Glutamatergic neuron (in vitro differentiated cells): ENCODE results near the gene APBB2. TPM values are rescaled to one million over a fixed set of nuclear protein-coding genes. Genes with fewer than 3 reads are reported as not detected.
"Not testable (repeated sequence)": the region's sequence is repeated elsewhere in the genome, so short reads cannot be mapped to it uniquely, and the experiment has no call there.

Experiments
- DNase-seq: peaks from one replicate; pipeline ENCODE4 v3.0.0; 2022
- H3K27ac Mint-ChIP-seq: one replicate; pipeline ENCODE4 v1.8.0; 2020; ENCODE audit warnings: mild to moderate bottlenecking, mixed read lengths, inconsistent platforms; ENCODE audit not compliant: unreplicated experiment
- H3K27me3 Mint-ChIP-seq: one replicate; pipeline ENCODE4 v1.8.0; 2020; ENCODE audit warnings: mild to moderate bottlenecking, moderate library complexity, mixed read lengths, inconsistent platforms; ENCODE audit not compliant: unreplicated experiment
- H3K36me3 Mint-ChIP-seq: one replicate; pipeline ENCODE4 v1.8.0; 2020; ENCODE audit warnings: mild to moderate bottlenecking, mixed read lengths, inconsistent platforms; ENCODE audit not compliant: unreplicated experiment
- H3K4me1 Mint-ChIP-seq: one replicate; pipeline ENCODE4 v1.8.0; 2020; ENCODE audit warnings: mild to moderate bottlenecking, low read depth, mixed read lengths, inconsistent platforms; ENCODE audit not compliant: unreplicated experiment
- H3K4me3 Mint-ChIP-seq: one replicate; pipeline ENCODE4 v1.8.0; 2020; ENCODE audit warnings: mild to moderate bottlenecking, mixed read lengths, inconsistent platforms; ENCODE audit not compliant: unreplicated experiment
- H3K9me3 Mint-ChIP-seq: one replicate; pipeline ENCODE4 v1.8.0; 2020; ENCODE audit warnings: mild to moderate bottlenecking, moderate library complexity, mixed read lengths, inconsistent platforms; ENCODE audit not compliant: unreplicated experiment
- total RNA-seq: library from RNA; stranded (reverse); fragmentation: NEBNext Ultra II Directional; extraction: Animal tissue kit (Norgen Biotek cat#: 25700); gene quantifications from one replicate; pipeline ENCODE4 v1.2.1, GENCODE V29; 2021; ENCODE audit not compliant: unreplicated experiment
- TF ChIP-seq, protein P1 (sequence below): fragments of 200-600 bp; sonication (generic); IDR thresholded peaks from one replicate; pipeline ENCODE4 v1.5.0; 2021; ENCODE audit not compliant: partially characterized antibody, unreplicated experiment

Gene APBB2
- total RNA-seq, 1 donor from 2014 or later: 117 TPM

DNA sequence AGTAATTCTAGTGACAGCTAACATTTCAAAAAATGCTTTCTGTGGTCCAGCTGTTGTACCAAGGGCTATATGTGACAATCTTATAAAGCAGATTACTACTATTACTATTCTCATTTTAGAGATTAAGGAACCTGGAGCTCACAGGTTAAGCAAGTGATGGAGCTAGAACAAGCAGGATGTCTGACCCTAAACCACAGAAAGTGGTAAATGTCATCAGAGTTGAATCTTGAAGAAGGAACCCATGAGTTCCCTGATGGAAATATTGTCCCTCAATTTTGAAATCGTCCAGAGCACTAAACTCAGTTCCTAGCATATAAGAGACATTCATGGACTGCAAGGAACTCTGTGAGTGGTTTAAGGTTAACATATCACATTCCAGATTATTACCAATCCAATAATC, 214.0 kb downstream of the APBB2 start:
- DNase-seq: no peak
- no peak overlapping the region for H3K4me3 Mint-ChIP-seq
- H3K27ac Mint-ChIP-seq: no peak overlapping the region
- no peaks in the 10 kb centered on the region for H3K36me3 Mint-ChIP-seq
- peaks cover under 1% of the 10 kb centered on the region for H3K9me3 Mint-ChIP-seq
- TF ChIP-seq, protein P1, sequence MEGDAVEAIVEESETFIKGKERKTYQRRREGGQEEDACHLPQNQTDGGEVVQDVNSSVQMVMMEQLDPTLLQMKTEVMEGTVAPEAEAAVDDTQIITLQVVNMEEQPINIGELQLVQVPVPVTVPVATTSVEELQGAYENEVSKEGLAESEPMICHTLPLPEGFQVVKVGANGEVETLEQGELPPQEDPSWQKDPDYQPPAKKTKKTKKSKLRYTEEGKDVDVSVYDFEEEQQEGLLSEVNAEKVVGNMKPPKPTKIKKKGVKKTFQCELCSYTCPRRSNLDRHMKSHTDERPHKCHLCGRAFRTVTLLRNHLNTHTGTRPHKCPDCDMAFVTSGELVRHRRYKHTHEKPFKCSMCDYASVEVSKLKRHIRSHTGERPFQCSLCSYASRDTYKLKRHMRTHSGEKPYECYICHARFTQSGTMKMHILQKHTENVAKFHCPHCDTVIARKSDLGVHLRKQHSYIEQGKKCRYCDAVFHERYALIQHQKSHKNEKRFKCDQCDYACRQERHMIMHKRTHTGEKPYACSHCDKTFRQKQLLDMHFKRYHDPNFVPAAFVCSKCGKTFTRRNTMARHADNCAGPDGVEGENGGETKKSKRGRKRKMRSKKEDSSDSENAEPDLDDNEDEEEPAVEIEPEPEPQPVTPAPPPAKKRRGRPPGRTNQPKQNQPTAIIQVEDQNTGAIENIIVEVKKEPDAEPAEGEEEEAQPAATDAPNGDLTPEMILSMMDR: no peak
- H3K4me1 Mint-ChIP-seq: no peaks in the 10 kb centered on the region
- H3K27me3 Mint-ChIP-seq: no peaks in the 10 kb centered on the region

DNA sequence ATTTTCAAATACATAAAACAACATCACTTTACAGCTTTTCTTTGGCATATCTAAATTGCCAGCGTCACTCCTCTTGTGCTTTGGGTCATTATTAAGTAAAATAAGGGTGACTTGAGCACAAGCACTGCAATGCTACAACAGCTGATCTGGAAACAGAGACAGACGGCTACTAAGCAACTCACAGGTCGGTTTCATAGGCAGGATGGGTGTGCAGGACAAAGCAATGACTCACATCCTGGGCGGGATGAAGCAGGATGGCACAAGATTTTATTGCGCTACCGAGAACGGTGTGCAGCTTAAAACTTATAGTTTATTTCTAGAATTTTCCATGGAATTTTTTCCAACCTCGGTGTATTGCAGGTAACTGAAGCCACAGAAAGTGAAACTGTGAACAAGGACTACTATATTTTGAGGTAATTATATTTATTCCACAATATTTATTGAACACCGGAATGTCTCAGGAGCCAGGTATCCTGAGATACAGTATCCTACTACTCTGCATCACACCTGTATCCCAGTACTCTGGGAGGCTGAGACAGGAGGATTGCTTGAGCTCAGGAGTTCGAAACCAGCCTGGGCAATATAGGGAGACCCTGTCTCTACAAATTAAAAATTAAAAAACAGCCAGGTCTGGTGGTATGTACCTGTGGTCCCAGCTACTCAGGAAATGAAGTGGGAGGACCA, 215.5 kb downstream of the APBB2 start:
- TF ChIP-seq, protein P1: no peak
- DNase-seq: no peak
- no peaks in the 10 kb centered on the region for H3K4me1 Mint-ChIP-seq
- no peaks in the 10 kb centered on the region for H3K36me3 Mint-ChIP-seq
- H3K4me3 Mint-ChIP-seq: no peak overlapping the region
- no peaks in the 10 kb centered on the region for H3K27me3 Mint-ChIP-seq
- no peak overlapping the region for H3K27ac Mint-ChIP-seq
- H3K9me3 Mint-ChIP-seq: no peaks in the 10 kb centered on the region

DNA sequence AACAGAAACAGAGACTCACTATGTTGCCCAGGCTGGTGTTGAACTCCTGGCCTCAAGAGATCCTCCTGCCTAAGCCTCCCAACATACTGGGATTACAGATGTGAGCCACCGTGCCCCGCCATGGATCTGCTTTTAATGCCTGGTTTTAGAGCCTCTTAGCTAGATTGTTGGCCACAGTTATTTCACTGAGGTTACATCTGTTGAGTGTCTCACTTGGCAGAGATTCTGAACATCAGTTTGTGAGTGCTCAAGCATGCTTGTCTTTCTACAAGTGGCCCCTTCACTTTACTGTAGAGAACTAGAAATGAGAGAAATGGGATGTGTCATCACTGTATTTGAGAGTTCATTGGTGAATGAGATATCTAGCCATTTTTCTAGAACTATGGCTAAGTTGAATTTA, 218.5 kb downstream of the APBB2 start:
- Mint-ChIP-seq H3K4me1 (peaks cover 2% of the 10 kb centered on the region), H3K36me3 (no peaks in the 10 kb centered on the region), H3K27ac (no peak overlapping the region), H3K27me3 (no peaks in the 10 kb centered on the region), H3K4me3 (no peak overlapping the region), H3K9me3 (peaks cover 2% of the 10 kb centered on the region)
- TF ChIP-seq, protein P1: no peak
- no peak for DNase-seq

GRCh38 chr4:40994321-40994720, 220.0 kb downstream of the APBB2 start:
- H3K27me3 Mint-ChIP-seq, H3K4me3 Mint-ChIP-seq, H3K36me3 Mint-ChIP-seq, H3K9me3 Mint-ChIP-seq, H3K4me1 Mint-ChIP-seq, H3K27ac Mint-ChIP-seq, DNase-seq: not testable (repeated sequence)

DNA sequence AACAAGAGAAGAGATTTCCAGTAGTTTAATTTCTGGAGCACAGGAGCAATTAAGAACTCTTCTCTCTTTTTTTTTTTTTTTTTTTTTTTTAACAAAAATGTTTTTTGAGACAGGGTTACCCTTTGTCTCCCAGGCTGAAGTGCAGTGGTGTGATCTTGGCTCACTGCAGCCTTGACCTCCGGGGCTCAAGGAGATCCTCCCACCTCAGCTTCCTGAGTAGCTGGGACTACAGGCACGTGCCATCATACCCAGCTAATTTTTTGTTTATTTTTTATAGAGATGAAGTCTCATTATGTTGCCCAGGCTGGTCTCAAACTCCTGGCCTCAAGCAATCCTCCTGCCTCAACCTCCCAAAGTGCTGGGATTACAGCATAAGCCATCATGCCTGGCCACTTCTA, 221.0 kb downstream of the APBB2 start:
- not testable (repeated sequence) for H3K27ac Mint-ChIP-seq, H3K36me3 Mint-ChIP-seq

GRCh38 chr4:40992472-40993295, 221.7 kb downstream of the APBB2 start:
- TF ChIP-seq, protein P1: no peak
- Mint-ChIP-seq H3K27ac (no peak overlapping the region), H3K9me3 (peaks cover 2% of the 10 kb centered on the region), H3K36me3 (no peaks in the 10 kb centered on the region), H3K4me3 (no peak overlapping the region), H3K4me1 (peaks cover 14% of the 10 kb centered on the region), H3K27me3 (peaks cover 2% of the 10 kb centered on the region)
- no peak for DNase-seq

More for the DNA sequence above, 221.0 kb downstream of the APBB2 start:
- H3K4me3 Mint-ChIP-seq, H3K27me3 Mint-ChIP-seq, H3K9me3 Mint-ChIP-seq, DNase-seq: not testable (repeated sequence)
- peaks cover 11% of the 10 kb centered on the region for H3K4me1 Mint-ChIP-seq
